HG02588 (cell line): ENCODE results near the gene ZNF23.

Experiments
- ATAC-seq: cut with Tn5 transposase; IDR thresholded peaks from one replicate; pipeline ENCODE4 v1.9.1; 2021; ENCODE audit warnings: mild to moderate bottlenecking, moderate library complexity; ENCODE audit not compliant: unreplicated experiment

Gene ZNF23

DNA sequence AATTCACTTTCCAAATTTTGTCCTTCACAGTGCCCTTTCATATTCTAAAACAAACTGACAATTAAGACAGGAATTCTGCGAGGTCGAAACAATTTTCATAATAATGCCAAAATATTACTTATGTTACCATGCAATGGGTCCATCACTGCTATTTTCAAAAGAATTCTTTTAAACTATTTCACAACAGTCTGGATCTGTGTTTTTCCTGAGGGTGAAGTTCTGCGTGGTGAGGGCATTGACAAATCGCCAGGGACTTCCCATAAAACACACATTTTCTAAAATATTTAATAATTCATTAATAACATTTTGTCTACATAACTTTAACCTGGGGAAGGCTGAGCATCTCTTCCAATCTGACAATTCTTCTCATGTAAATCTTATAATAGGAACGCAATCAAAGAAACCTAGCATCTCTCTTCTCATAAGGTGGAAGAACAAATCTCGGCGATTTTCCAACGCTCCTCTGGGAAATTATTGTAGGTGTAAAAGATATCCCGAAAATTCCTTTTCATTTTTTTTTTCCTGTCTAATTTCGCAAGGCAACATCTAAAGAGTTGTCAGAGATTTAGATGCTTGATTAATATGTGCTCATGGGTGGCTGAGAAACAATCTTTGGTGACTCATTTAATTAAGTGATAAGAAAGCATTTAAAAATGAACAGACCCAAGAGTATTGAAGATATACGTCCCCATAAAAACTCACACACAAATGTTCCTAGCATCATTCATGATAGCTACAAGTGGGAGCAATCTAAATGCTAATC, 62.1 kb downstream of the ZNF23 start:
- no peak for ATAC-seq
